IPS-18c (cell line): ENCODE measurements around the gene PTPN13.
"Not testable (repeated sequence)": the region's sequence is repeated elsewhere in the genome, so short reads cannot be mapped to it uniquely, and the experiment has no call there.

ENCODE experiments used
- H3K4me3 ChIP-seq: 2 replicates; pipeline ENCODE4 v1.7.0; 2013; ENCODE audit warnings: low read depth, mild to moderate bottlenecking, low read length, moderate library complexity; ENCODE audit not compliant: insufficient read depth
- H3K9me3 ChIP-seq: one replicate; pipeline ENCODE4 v1.6.1; 2013; ENCODE audit warnings: mild to moderate bottlenecking, low read length, moderate library complexity; ENCODE audit not compliant: control insufficient read depth, insufficient read depth

Gene PTPN13

DNA sequence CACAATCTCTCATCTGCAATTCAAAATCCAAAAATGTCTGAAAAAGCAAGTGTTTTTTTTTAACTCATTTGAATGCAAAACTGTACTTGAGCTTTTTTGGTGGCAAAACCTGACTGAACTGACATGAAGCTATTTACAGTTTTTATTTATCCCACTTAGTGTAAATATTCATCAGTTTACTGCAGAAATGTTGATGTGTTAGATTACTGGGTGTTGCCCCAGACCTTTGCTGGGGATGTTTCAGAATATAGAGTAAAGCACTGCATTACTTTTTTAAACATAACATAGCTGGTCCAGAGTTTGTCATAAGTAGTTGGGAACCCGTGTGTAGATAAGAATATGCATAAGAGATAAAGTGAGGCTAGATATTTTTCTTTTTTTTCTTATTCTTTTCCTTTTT lies 27.3 kb downstream of the PTPN13 start:
- no peak overlapping the region for H3K4me3 ChIP-seq
- H3K9me3 ChIP-seq = peaks cover 3% of the 10 kb centered on the region

DNA sequence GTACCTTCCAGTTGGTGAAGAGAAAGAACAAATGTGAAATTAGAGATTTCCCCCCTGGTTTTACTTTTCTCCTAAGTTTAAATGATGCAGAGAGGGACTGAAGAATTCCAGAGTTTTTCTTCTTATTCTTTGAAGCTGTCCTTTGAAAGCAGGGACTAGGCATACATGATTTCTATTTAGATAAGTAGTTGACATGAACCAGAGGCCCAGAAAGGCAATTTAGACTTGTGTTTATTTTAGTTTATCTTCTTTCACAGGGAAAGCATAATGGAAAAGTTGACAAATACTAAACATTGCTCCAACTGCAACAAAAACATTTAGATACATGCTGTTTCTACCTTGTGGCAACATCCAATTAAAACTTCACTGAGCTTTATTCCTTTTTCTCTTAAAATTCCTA lies 32.0 kb downstream of the PTPN13 start:
- Histone ChIP-seq H3K9me3 (no peaks in the 10 kb centered on the region), H3K4me3 (no peak overlapping the region)

DNA sequence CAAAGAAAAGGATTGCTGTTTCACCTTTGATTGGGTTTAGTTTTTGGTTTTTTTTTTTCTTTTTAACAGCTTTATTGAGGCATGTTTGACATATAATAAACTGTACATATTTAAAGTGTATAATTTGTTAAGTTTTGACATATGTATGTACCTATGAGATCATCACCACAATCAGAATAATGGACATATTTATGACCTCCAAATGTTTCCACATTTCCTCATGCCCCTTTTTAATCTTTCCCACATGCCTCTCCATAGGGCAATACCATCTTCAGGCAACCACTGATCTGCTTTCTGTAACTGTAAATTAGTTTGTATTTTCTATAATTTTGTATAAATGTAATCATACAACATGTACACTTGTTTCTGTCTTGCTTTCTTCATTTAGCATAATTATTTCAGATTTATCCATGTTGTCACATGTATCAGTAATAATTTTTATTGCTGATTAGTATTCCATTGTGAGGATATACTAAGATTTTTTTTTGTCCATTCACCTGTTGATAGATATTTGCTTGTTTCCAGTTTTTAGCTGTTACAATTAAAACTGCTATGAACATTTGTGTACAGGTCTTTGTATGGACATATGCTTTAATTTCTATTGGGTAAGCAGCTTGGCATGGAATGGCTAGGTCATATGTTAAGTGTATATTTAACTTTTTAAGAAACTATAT lies 33.5 kb downstream of the PTPN13 start:
- Histone ChIP-seq H3K4me3 (no peak overlapping the region), H3K9me3 (no peaks in the 10 kb centered on the region)

DNA sequence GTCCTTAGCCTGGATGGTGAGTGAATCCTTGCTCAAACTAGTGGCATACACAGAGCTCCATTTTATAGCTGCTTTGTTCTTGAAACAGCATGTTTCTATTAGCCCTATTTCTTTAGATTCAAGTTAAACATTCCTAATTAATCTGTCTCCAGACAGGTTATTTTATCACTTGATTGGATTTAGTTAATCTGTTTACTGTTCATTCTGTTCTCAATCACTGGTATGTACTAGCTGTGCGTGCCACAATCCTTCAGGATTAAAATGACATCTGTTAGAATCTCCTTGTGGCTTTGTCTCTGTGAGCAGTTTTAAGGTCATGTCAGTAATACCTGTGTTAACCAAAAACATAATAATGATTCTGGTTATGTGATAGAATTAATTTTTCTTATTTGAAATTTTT lies 36.5 kb downstream of the PTPN13 start:
- Histone ChIP-seq H3K9me3 (peaks cover 2% of the 10 kb centered on the region), H3K4me3 (no peak overlapping the region)

DNA sequence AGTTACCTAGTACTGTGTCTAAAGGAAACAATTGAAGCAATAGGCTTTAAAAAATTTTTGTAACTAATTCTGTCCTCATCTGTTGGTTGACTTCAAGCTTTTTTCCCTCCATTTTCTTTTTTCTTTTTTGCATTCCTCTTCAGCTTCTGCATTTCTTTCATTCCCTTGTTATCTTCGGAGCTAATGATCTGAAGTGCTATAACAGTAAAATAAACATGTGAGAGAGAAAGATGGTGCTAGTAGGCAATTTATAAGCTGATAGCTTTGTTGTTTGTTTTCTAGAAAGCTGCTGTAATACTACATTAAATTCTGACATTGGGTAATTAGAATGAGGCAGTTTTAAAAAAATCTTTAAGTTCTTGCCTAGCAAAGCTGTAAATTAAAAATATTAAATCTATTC lies 37.1 kb downstream of the PTPN13 start:
- no peak overlapping the region for H3K4me3 ChIP-seq
- peaks cover 2% of the 10 kb centered on the region for H3K9me3 ChIP-seq

DNA sequence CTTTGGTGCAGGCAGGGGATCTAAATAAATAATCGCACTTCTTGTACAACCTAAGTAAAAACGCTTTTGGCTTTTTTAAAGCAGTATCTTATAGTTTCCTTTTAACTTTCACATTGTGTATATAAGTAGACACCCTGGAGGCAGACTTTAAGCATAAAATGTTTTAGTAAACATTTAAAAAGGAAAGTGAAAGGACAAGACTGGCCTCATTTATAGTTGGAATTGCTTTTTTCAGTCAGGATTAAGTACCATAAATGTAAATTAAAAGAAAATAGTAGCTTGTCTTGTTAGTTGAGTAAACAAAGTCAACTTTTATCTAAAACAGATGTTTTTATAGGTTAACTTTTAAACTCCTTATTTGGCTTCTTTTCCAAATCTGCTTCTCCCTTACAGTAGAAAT lies 39.7 kb downstream of the PTPN13 start:
- Histone ChIP-seq H3K4me3 (no peak overlapping the region), H3K9me3 (peaks cover 2% of the 10 kb centered on the region)

DNA sequence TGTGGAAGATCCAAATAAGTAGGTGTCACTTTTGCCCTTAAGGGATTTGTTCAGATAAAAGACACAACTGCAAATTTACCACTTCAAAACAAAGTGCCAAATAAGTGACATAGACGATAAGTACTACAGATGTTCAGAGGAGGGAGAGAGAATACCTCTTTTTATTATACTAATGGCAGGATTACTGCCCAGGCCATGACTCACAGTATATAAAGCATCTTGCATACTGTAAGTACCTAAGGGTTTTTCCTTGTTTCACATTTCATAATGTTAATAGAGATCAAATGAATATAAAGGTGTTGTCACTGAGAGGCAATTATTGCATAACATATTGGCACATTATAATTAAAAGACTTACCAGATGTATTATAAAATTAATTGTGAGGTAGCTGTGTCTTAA lies 46.4 kb downstream of the PTPN13 start:
- peaks cover under 1% of the 10 kb centered on the region for H3K9me3 ChIP-seq
- no peak overlapping the region for H3K4me3 ChIP-seq

DNA sequence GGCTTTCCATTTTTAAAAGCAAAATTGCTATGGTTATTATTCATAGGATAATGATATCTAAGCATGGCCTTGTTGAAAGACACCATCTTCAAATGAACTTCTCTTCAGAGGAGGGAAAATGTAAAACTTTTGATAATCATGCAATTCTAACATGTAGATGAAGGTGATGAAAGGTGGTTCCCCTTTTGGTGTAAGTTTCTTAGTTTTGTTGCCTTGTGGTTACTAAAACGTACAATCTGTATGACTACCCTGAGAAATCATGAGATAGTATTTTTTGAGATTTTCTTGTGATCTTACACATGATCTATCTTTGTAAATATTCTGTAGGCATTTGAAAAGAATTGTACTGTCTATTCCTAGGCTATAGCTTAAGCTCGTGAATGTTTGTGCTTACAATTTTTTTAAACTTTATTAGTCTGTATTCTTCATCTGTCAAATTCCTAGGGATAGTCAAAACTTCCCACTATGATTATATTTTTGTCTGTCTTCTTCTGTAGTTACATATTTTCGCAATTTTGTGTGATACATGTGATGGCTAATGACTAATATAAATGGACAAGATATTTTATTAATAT lies 47.5 kb downstream of the PTPN13 start:
- no peaks in the 10 kb centered on the region for H3K9me3 ChIP-seq
- no peak overlapping the region for H3K4me3 ChIP-seq

DNA sequence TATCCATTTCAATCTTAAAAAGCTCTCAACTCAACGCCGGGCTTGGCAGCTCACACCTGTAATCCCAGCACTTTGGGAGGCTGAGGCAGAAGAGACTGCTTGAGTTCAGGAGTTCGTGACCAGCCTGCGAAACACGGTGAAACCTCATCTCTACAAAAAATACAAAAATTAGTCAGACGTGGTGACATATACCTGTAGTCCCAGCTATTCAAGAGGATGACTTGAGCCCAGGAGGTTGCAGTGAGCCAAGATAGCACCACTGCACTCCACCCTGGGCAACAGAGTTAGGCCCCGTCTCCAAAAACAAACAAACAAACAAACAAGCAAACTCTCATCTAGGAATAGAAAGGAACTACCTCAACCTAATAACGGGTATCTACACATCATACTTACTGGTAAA lies 50.8 kb downstream of the PTPN13 start:
- no peak overlapping the region for H3K4me3 ChIP-seq
- no peaks in the 10 kb centered on the region for H3K9me3 ChIP-seq

DNA sequence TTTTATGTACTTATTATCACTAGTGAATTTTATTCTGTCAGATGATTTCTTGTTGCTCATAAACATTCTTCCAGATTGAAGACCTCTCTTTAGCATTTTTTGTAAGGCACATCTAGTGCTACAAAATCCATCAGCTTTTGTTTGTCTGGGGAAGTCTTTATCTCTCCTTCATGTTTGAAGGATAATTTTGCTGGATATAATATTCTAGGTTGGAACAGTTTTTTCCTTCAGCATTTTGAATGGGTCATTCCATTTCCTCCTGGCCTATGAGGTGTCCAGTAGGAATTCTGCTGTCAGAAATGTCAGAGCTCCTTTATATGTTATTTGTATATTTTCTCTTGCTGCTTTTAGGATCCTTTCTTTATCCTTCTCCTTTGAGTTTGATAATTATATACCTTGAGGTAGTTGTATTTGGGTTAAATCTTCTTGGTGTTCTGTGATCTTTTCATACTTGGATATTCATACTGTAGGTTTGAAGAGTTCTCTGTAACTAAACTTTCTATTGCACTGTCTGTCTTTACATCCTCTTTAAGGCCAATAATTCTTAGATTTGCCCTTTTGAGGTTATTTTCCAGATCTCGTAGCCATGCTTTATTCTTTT lies 58.3 kb downstream of the PTPN13 start:
- Histone ChIP-seq H3K9me3 (peaks cover 9% of the 10 kb centered on the region), H3K4me3 (no peak overlapping the region)

DNA sequence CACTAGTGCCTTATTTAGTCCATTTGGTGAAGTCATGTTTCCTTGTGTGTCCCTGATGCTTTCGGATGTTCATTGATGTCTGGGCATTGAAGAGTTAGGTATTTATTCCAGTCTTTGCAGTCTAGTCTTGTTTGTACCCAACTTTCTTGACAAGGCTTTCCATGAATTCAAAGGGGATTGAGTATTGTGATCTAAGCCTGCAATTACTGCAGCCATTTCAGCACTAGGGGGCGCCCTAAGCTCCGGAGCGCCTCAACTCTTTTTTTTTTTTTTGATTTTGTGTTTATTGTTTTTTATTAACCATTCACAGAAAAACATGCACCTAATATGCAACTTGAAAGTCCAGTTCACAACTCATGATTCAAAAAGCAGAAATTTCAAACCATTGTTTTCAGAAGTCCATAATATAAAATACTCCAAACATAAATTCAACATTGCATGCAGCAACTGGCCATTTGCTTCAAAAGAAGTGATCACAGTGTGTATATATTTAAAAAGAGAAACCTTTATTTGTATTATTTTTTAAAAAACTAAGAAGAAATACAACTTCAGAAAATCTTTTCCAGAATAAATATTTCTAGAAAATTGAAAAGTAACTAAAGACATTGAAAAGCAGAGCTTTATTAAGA lies 59.2 kb downstream of the PTPN13 start:
- no peak overlapping the region for H3K4me3 ChIP-seq
- H3K9me3 ChIP-seq = peaks cover 9% of the 10 kb centered on the region

DNA sequence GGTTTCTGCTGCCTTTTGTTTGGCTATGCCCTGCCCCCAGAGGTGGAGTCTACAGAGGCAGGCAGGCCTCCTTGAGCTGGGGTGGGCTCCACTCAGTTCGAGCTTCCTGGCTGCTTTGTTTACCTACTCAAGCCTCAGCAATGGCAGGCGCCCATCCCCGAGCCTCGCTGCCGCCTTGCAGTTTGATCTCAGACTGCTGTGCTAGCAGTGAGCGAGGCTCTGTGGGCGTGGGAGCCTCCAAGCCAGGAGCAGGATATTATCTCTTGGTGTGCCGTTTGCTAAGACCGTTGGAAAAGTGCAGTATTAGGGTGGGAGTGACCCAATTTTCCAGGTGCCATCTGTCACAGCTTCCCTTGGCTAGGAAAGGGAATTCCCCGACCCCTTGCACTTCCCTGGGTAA lies 62.7 kb downstream of the PTPN13 start:
- H3K4me3 ChIP-seq, H3K9me3 ChIP-seq: not testable (repeated sequence)

DNA sequence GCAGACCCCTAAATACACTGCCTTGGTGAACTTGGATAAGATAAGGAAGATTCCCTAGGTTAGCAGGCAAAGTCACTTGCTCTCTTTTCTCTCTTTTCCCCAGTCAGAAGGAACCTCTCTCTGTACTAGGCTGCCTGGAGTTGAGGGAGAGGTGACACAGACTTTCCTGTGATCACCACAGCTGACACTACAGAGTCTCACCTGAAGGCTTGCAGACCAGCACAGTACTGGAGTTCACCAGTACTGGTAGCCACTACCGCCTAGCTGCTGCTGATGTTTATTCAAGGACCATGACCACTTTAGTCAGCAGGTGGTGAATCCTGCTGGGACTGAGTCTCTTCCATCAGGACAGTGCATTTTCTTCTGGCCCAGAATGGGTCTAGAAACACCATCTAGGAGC lies 63.3 kb downstream of the PTPN13 start:
- Histone ChIP-seq H3K9me3 (peaks cover 7% of the 10 kb centered on the region), H3K4me3 (no peak overlapping the region)

DNA sequence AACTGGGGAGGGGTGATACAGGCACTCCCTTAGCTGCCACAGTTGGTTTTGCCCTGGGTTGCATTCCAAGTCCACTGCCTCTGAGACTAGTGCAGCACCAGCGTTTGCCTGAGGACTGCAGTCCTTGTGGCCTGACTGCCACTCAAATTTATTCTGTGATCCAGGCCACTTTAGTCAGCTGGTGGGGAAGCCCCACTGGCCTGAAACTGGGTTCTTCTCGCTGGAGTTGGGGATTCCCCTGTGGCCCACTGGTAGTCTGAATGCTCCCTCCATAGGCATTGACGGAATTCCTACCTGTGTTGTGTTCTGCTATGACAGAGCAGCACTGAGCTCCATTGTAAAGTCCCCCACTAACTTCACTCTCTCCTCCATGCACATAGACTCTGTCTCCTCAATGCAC lies 63.8 kb downstream of the PTPN13 start:
- no peak overlapping the region for H3K4me3 ChIP-seq
- peaks cover 7% of the 10 kb centered on the region for H3K9me3 ChIP-seq

DNA sequence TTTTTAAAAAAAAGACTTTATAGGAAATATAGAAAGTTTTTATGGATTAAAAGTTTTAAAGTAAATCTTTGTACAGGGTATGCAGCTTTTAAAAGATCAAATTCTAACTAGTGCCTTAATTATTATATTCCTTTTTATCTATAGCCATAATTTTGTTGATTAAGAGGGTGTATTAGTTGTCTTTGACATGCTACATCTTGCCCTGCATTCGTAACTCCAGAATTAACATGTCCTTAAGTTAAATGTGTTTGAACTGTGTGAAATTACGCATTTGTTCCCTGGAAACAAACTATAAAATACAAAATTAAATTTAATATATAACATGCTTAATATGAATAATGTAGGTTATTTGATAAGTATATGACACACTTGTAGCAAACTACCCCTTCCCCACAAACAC lies 66.3 kb downstream of the PTPN13 start:
- H3K9me3 ChIP-seq = peaks cover 2% of the 10 kb centered on the region
- H3K4me3 ChIP-seq = no peak overlapping the region

DNA sequence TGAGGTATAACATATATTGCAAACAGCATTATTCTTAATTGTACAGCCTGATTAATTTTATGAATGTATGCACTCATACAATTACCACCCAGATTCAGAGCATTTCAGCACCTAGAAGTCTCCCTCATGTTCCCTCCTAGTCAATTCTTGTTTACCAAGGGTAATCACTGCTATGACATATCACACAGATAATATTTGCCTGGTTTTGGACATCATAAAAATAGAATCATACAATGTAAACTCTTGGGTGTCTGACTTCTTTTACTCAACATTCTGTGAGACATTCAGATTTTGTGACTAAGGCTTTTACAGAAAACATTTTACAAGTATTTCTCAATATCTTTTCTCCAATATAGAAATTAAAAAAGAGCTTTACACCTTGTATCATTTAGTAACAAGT lies 66.9 kb downstream of the PTPN13 start:
- H3K4me3 ChIP-seq = no peak overlapping the region
- peaks cover 2% of the 10 kb centered on the region for H3K9me3 ChIP-seq

DNA sequence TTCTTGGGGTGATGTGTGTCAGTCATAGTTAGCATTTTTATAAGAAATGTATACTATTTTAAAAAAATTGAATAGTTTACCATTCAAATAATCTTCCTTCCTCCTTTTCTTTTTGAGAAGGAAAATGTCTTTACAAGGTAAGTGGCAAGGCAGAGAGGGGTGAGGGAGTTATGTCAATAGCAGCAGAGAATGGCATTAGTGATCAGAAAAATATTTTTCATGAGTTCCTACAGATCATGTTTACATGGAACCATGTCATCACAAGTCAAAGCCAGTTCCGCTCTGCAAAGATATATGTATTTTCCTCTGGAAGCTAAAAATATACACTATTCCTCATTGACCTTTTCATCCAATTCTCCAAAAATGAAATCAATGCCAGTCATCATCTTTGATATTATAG lies 67.3 kb downstream of the PTPN13 start:
- H3K9me3 ChIP-seq = no peaks in the 10 kb centered on the region
- no peak overlapping the region for H3K4me3 ChIP-seq

DNA sequence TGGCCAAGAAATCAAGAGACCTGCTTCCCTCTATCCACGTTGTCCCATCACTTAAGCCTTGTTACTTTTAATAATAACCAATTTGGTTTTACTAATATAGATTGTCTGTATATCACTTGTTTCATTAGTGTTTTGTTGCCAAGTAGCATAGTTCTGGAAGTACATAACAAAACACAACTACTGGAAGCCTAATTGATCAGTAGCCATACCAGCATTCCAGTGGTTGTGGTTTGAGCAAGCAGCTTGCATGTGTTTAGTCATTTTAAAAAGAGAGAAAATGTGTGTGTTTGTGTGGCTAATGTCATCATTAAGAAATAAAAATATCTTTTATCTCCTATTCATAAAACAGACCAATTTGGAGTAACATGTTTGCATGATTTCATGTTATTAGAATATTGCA lies 70.8 kb downstream of the PTPN13 start:
- no peak overlapping the region for H3K4me3 ChIP-seq

More for the DNA sequence above, 70.8 kb downstream of the PTPN13 start:
- no peaks in the 10 kb centered on the region for H3K9me3 ChIP-seq
